Hepatocyte (in vitro differentiated cells): ENCODE results near the gene DOC2B. TPM values are rescaled to one million over a fixed set of nuclear protein-coding genes. Genes with fewer than 3 reads are reported as not detected.

Experiments used
- DNase-seq: peaks from one replicate; pipeline ENCODE4 v3.0.0-alpha.2; 2016; ENCODE audit warnings: low spot score
- H2AFZ ChIP-seq: fragments of 200-600 bp; sonication (generic); 2 replicates; pipeline ENCODE4 v1.6.0; 2016; ENCODE audit warnings: antibody characterized with exemption, mild to moderate bottlenecking
- H3K27ac ChIP-seq: fragments of 200-600 bp; sonication (generic); 2 replicates; pipeline ENCODE4 v1.5.1; 2016; ENCODE audit warnings: mild to moderate bottlenecking
- H3K27me3 ChIP-seq: fragments of 200-600 bp; sonication (generic); 2 replicates; pipeline ENCODE4 v1.6.1; 2016
- H3K36me3 ChIP-seq: fragments of 200-600 bp; sonication (generic); replicated peaks from 2 replicates; pipeline ENCODE4 v1.5.1; 2016; ENCODE audit warnings: low read depth; ENCODE audit not compliant: insufficient read depth
- H3K4me1 ChIP-seq: fragments of 200-600 bp; sonication (generic); 2 replicates; pipeline ENCODE4 v1.5.1; 2016; ENCODE audit warnings: mild to moderate bottlenecking, moderate library complexity; ENCODE audit not compliant: insufficient read depth
- H3K4me2 ChIP-seq: fragments of 200-600 bp; sonication (generic); 2 replicates; pipeline ENCODE4 v1.6.0; 2016
- H3K4me3 ChIP-seq: fragments of 200-600 bp; sonication (generic); 2 replicates; pipeline ENCODE4 v1.5.1; 2016; ENCODE audit warnings: mild to moderate bottlenecking
- H3K79me2 ChIP-seq: fragments of 200-600 bp; sonication (generic); 2 replicates; pipeline ENCODE4 v1.6.0; 2017; ENCODE audit warnings: mild to moderate bottlenecking
- H3K9me2 ChIP-seq: fragments of 200-600 bp; sonication (generic); replicated peaks from 2 replicates; pipeline ENCODE4 v1.6.0; 2017; ENCODE audit warnings: mild to moderate bottlenecking; ENCODE audit not compliant: insufficient read depth
- H3K9me3 ChIP-seq: fragments of 200-600 bp; sonication (generic); 2 replicates; pipeline ENCODE4 v1.5.1; 2016; ENCODE audit warnings: low read depth, mild to moderate bottlenecking
- H4K20me1 ChIP-seq: fragments of 200-600 bp; sonication (generic); 2 replicates; pipeline ENCODE4 v1.6.0; 2016; ENCODE audit warnings: mild to moderate bottlenecking; ENCODE audit not compliant: insufficient read depth, poor library complexity, severe bottlenecking
- CTCF ChIP-seq: fragments of 200-600 bp; sonication (generic); IDR thresholded peaks from 2 replicates; pipeline ENCODE4 v1.5.1; 2016; ENCODE audit warnings: antibody characterized with exemption, mild to moderate bottlenecking; ENCODE audit not compliant: poor library complexity
- EZH2 ChIP-seq: fragments of 200-600 bp; sonication (generic); IDR thresholded peaks from 2 replicates; pipeline ENCODE4 v1.6.1; 2016; ENCODE audit warnings: antibody characterized with exemption, mild to moderate bottlenecking, borderline replicate concordance
- EZH2phosphoT487 ChIP-seq: fragments of 200-600 bp; sonication (generic); IDR thresholded peaks from one replicate; pipeline ENCODE4 v1.6.1; 2018; ENCODE audit warnings: antibody characterized with exemption, mild to moderate bottlenecking, low read depth, moderate library complexity; ENCODE audit not compliant: unreplicated experiment, severe bottlenecking
- WGBS: methylation state at CpG from one replicate; pipeline ENCODE4 v1.1.6; 2016; ENCODE audit warnings: low lambda C conversion rate; ENCODE audit errors: missing lambda C conversion rate; 5-methylcytosine and 5-hydroxymethylcytosine counted together
- polyA plus RNA-seq: library from polyadenylated mRNA; unstranded; fragments of >200 nt; fragmentation: Nextera tagmentation; extraction: Ambion mirVana; gene quantifications from 2 replicates; pipeline ENCODE4 v1.2.1, GENCODE V29; 2016
- total RNA-seq: library from RNA; depleted of rRNA; stranded (reverse); fragments of >200 nt; gene quantifications from 2 replicates; pipeline ENCODE4 v1.2.3, GENCODE V29; 2014

The DOC2B gene
- total and polyA plus RNA-seq, 2 experiments from 2014 or later = 0.59 to 1.6 TPM

DNA sequence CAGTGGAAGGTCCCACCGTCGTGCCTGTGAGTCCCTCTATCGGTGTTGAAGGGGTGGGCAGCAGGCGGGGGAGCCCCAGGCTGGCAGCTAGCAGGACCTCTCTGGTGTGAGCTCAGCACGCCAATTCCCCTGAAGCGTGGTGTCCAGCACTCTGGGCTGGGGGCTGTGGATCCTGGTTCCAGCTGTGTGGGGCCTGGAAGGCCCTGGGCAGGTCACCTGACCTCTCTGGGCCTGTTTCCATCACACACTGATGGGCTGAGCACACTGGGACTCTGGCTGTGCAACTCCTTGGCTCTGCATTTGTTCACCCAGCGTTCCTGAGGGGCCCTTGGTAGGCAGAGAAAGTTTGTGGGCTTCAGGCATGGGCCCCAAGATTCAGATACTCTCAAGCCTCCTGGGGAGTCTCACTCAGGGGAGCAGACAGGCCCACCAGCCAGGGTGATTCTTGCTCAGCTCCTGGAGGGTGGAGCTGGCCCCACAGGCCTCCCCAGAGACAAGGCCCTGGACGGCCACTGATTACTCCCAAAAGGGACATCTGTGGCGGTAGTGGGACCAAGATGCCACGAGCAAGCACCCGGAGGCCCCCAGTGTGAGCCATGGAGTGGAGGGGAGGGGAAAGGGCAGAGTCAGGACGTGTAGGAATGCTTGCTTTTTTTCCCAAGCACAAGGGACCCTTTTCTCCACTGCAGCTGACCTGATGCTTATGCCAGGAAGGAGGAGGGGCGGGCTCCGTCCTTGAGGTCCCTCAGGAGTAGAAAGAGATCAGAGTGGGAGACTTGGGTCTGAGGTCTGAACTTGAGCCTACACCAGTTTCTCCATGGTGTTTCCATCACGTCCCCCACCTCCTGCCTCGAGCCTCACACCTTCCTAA, 35.5 kb downstream of the DOC2B start:
- H3K36me3 ChIP-seq = no peaks in the 10 kb centered on the region
- TF ChIP-seq EZH2phosphoT487 = no peak
- no peak for TF ChIP-seq CTCF
- no peak for TF ChIP-seq EZH2
- H3K4me2 ChIP-seq = no peak overlapping the region
- no peak overlapping the region for H3K27ac ChIP-seq
- H3K4me1 ChIP-seq = no peaks in the 10 kb centered on the region
- no peak for DNase-seq
- no peaks in the 10 kb centered on the region for H4K20me1 ChIP-seq
- no peak overlapping the region for H2AFZ ChIP-seq
- no peaks in the 10 kb centered on the region for H3K9me3 ChIP-seq
- H3K79me2 ChIP-seq = no peaks in the 10 kb centered on the region
- no peak overlapping the region for H3K4me3 ChIP-seq
- no peaks in the 10 kb centered on the region for H3K9me2 ChIP-seq
- 88% methylated on average over 16 of the region's 16 CpGs for WGBS
- no peaks in the 10 kb centered on the region for H3K27me3 ChIP-seq

DNA sequence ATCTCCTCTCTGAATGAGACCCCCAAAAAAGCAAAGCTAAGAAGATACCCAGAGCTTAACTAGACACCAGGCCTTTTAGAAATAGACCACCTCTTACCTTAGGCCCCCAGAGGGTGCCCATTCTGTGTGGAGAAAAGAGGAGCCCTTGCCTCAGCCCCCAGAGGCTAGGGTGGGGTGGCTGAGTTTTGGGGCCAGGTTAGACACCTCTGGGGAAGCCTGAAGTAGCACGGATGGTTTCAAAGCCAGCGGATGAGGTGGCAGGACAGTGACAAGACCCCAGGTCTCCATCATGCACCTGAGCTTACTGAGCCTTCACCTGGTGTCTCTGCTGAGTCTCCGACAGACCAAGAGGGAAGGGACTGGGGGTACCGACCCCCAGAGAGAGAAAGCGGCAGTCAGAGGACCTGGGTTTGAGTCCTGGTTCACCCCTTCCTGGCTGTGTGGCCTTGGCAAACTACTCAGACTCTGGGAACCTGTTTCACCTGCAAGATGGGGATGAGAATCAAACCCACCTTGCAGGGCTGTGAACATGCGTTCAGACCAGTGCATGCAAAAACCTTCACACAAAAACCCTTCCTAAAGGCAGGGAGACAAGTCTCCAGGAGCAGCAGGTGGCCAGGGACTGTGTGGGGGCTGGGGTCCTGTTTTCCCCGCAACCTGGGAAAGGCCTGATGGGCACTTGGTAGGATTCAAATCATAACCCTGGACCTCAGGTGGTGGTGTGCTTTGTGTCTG, 36.3 kb downstream of the DOC2B start:
- H3K4me2 ChIP-seq = no peak overlapping the region
- no peaks in the 10 kb centered on the region for H3K27me3 ChIP-seq
- 84% methylated on average over 7 of the region's 7 CpGs for WGBS
- no peaks in the 10 kb centered on the region for H3K79me2 ChIP-seq
- H3K9me2 ChIP-seq = no peaks in the 10 kb centered on the region
- TF ChIP-seq CTCF (no peak), EZH2phosphoT487 (no peak), EZH2 (no peak)
- H3K9me3 ChIP-seq = no peaks in the 10 kb centered on the region
- no peak overlapping the region for H3K27ac ChIP-seq
- no peaks in the 10 kb centered on the region for H3K36me3 ChIP-seq
- H4K20me1 ChIP-seq = no peaks in the 10 kb centered on the region
- H2AFZ ChIP-seq = no peak overlapping the region
- DNase-seq = no peak
- no peaks in the 10 kb centered on the region for H3K4me1 ChIP-seq
- no peak overlapping the region for H3K4me3 ChIP-seq

- H3K4me1 ChIP-seq = no peaks in the 10 kb centered on the region
- H3K4me3 ChIP-seq = no peak overlapping the region
- no peaks in the 10 kb centered on the region for H3K79me2 ChIP-seq
- peak; percentile 88 for DNase-seq
- no peaks in the 10 kb centered on the region for H3K9me3 ChIP-seq
- TF ChIP-seq EZH2phosphoT487 (no peak), CTCF (peak; percentile 80), EZH2 (no peak)
- H2AFZ ChIP-seq = peak overlapping the region; percentile 11
- H3K4me2 ChIP-seq = peak overlapping the region; percentile 52
- H4K20me1 ChIP-seq = no peaks in the 10 kb centered on the region
- no peak overlapping the region for H3K27ac ChIP-seq
- no peaks in the 10 kb centered on the region for H3K27me3 ChIP-seq
- H3K36me3 ChIP-seq = no peaks in the 10 kb centered on the region
- 7% methylated on average over 25 of the region's 44 CpGs for WGBS
- no peaks in the 10 kb centered on the region for H3K9me2 ChIP-seq
Measured at GRCh38 chr17:143785-144281, 37.6 kb downstream of the DOC2B start.
